CD14-positive monocyte (primary cell): ENCODE data around the gene TOMM40L. TPM values are rescaled to one million over a fixed set of nuclear protein-coding genes. Genes with fewer than 3 reads are reported as not detected.

Experiments
- DNase-seq, 3 donors: peaks; one replicate each; pipeline ENCODE4 v3.0.0-alpha.2; 2011 to 2022
- H2AFZ ChIP-seq: 2 replicates; pipeline ENCODE4 v1.6.0; 2012; ENCODE audit warnings: mild to moderate bottlenecking, low read depth, low read length, inconsistent platforms; ENCODE audit not compliant: insufficient read depth, poor library complexity, severe bottlenecking
- H3K27ac ChIP-seq, 2 donors: 1 replicate in 1 of 2; 2 replicates in 1 of 2; pipeline ENCODE4 v1.5.1; 2012 to 2013; ENCODE audit warnings: low read length in 2 of 2, control low read depth in 1 of 2, inconsistent platforms in 1 of 2, low read depth in 1 of 2, mild to moderate bottlenecking in 1 of 2
- H3K27me3 ChIP-seq, 2 donors: one replicate each; pipeline versions ENCODE4 v1.6.0 to v1.6.1; 2011 to 2013; ENCODE audit warnings: low read length in 2 of 2; ENCODE audit not compliant: control insufficient read depth in 2 of 2, insufficient read depth in 2 of 2
- H3K36me3 ChIP-seq, 2 donors: replicated peaks in 1 of 2; 1 replicate in 1 of 2; 2 replicates in 1 of 2; pipeline versions ENCODE4 v1.5.1 to v1.6.1; 2012 to 2013; ENCODE audit warnings: low read length in 2 of 2, control low read depth in 1 of 2, inconsistent platforms in 1 of 2, mild to moderate bottlenecking in 1 of 2; ENCODE audit not compliant: insufficient read depth in 2 of 2, control insufficient read depth in 1 of 2
- H3K4me1 ChIP-seq, 2 donors: 1 replicate in 1 of 2; 2 replicates in 1 of 2; pipeline versions ENCODE4 v1.5.1 to v1.6.1; 2012 to 2013; ENCODE audit warnings: low read length in 2 of 2, control low read depth in 1 of 2, inconsistent platforms in 1 of 2, mild to moderate bottlenecking in 1 of 2, moderate library complexity in 1 of 2; ENCODE audit not compliant: insufficient read depth in 2 of 2, control insufficient read depth in 1 of 2
- H3K4me2 ChIP-seq: replicated peaks from 2 replicates; pipeline ENCODE3; 2012; ENCODE audit warnings: low read length, moderate library complexity, mild to moderate bottlenecking; ENCODE audit not compliant: poor library complexity, severe bottlenecking; ENCODE audit errors: extremely low read depth
- H3K4me3 ChIP-seq, 3 experiments: fragments of 200-600 bp in 1 of 3; sonication (generic) in 1 of 3; replicated peaks in 1 of 3; 1 replicate in 2 of 3; 2 replicates in 1 of 3; pipeline ENCODE4 v1.5.1; 2011 to 2013; ENCODE audit warnings: low read length in 3 of 3, mild to moderate bottlenecking in 3 of 3, control low read depth in 2 of 3, low read depth in 2 of 3, inconsistent platforms in 1 of 3, moderate library complexity in 1 of 3
- H3K79me2 ChIP-seq: 2 replicates; pipeline ENCODE4 v1.6.0; 2012; ENCODE audit warnings: mild to moderate bottlenecking, control low read depth, inconsistent platforms, low read length, moderate library complexity; ENCODE audit not compliant: insufficient read depth
- H3K9ac ChIP-seq: 2 replicates; pipeline ENCODE4 v1.6.0; 2017; ENCODE audit warnings: low read length, mild to moderate bottlenecking; ENCODE audit not compliant: insufficient read depth, poor library complexity, severe bottlenecking
- H3K9me3 ChIP-seq, 2 donors: replicated peaks in 1 of 2; 1 replicate in 1 of 2; 2 replicates in 1 of 2; pipeline versions ENCODE4 v1.5.1 to v1.6.1; 2012 to 2013; ENCODE audit warnings: low read length in 2 of 2, control low read depth in 1 of 2; ENCODE audit not compliant: control insufficient read depth in 1 of 2, insufficient read depth in 1 of 2
- H4K20me1 ChIP-seq: 2 replicates; pipeline ENCODE4 v1.6.0; 2012; ENCODE audit warnings: mild to moderate bottlenecking, low read length, control low read depth, moderate library complexity; ENCODE audit not compliant: insufficient read depth
- H3K27ac Mint-ChIP-seq, 7 donors: one replicate each; pipeline ENCODE4 v1.8.0; 2020; ENCODE audit warnings: mild to moderate bottlenecking in 7 of 7, mixed read lengths in 7 of 7, moderate library complexity in 6 of 7, inconsistent platforms in 2 of 7
- H3K27me3 Mint-ChIP-seq, 3 donors: one replicate each; pipeline ENCODE4 v1.8.0; 2021 to 2022; ENCODE audit warnings: low read depth in 3 of 3, mild to moderate bottlenecking in 3 of 3, mixed read lengths in 3 of 3, moderate library complexity in 3 of 3, inconsistent platforms in 1 of 3
- H3K36me3 Mint-ChIP-seq, 2 donors: one replicate each; pipeline ENCODE4 v1.8.0; 2020; ENCODE audit warnings: mixed read lengths in 2 of 2, inconsistent platforms in 1 of 2, mild to moderate bottlenecking in 1 of 2
- H3K4me1 Mint-ChIP-seq: one replicate; pipeline ENCODE4 v1.8.0; 2020; ENCODE audit warnings: mild to moderate bottlenecking, mixed read lengths
- H3K4me3 Mint-ChIP-seq, 2 donors: one replicate each; pipeline ENCODE4 v1.8.0; 2020; ENCODE audit warnings: mild to moderate bottlenecking in 2 of 2, mixed read lengths in 2 of 2, moderate library complexity in 1 of 2
- H3K9me3 Mint-ChIP-seq, 7 donors: one replicate each; pipeline ENCODE4 v1.8.0; 2020 to 2022; ENCODE audit warnings: mixed read lengths in 7 of 7, mild to moderate bottlenecking in 6 of 7, moderate library complexity in 6 of 7, inconsistent platforms in 2 of 7
- WGBS: methylation state at CpG from one replicate; pipeline ENCODE4 v1.1.5; 2013; ENCODE audit warnings: missing lambda C conversion rate; ENCODE audit not compliant: insufficient coverage; 5-methylcytosine and 5-hydroxymethylcytosine counted together
- intact Hi-C, 2 donors: fragments of 100-400 bp; cut with micrococcal nuclease; formaldehyde crosslinking; loops; one replicate each; pipeline versions ENCODE4 v1.15.0 to v1.15.1; 2023
- polyA plus RNA-seq, 3 donors: library from polyadenylated mRNA; depleted of rRNA in 1 of 3; unstranded in 2 of 3; stranded (reverse) in 1 of 3; fragments of 300-500 nt in 2 of 3; fragments of >200 nt in 1 of 3; fragmentation: Illumina TruSeq in 2 of 3; gene quantifications; 1 replicate in 2 of 3; 2 replicates in 1 of 3; pipeline ENCODE4 v1.2.3, GENCODE V29; 2012 to 2021
- TF ChIP-seq, protein P1 (sequence below): fragments of 200-600 bp; IDR thresholded peaks from one replicate; pipeline ENCODE4 v1.8.0; 2022; ENCODE audit warnings: antibody characterized with exemption, mild to moderate bottlenecking

Gene TOMM40L
- polyA plus RNA-seq, 3 donors = 3.8 to 31.5 (median 5.2) TPM

DNA sequence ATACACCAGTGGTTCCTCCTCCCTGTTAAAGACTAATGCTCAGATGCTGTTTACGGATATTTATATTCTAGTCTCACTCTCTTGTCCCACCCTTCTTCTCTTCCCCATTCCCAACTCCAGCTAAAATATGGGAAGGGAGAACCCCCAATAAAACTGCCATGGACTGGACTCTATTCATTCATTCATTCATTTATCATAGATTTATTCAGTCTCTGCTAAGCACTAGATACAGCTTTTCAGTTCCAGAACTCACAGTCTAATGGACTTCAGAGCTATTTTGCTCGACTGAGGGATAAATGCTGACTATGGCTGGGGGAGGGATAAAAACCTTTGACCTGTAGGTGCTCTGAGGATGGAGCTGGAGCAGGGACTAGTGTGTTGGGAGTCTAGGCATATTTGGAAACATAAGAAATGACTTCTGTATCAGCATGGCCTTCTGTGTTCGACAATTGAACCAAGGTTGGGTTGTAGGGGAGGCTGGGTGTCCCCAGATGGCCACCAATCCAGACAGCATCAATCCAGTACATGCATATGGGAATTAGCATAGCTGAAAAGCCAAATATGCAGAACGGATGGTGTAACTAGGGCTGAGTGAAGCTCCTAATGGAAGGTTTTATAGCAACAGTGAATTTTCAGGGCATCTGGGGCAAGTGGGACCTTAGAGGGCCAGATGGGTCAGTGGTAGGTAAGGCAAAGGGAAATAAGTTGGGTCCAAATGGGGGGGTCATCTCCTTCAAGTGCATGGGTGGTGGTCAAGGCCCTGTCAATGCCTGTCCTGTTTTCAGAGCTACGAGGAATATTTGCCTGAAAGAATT is 6.6 kb upstream of the TOMM40L start:
- peaks cover 0 to 2% (median 0%) of the 10 kb centered on the region in 7 donors for H3K9me3 Mint-ChIP-seq
- Histone ChIP-seq H3K4me2 (peak overlapping the region; percentile 100), H3K36me3 (peaks cover 26 to 54% of the 10 kb centered on the region in 2 donors), H4K20me1 (peaks cover 71% of the 10 kb centered on the region), H3K9me3 (no peaks in the 10 kb centered on the region), H3K27ac (peak overlapping the region in 1 of 2 donors; percentile 100), H3K4me1 (peaks cover 25 to 36% of the 10 kb centered on the region in 2 donors), H3K79me2 (peaks cover 54% of the 10 kb centered on the region), H3K9ac (no peak overlapping the region), H3K27me3 (no peaks in the 10 kb centered on the region), H2AFZ (no peak overlapping the region), H3K4me3 (no peak overlapping the region)
- DNase-seq = no peak
- H3K27me3 Mint-ChIP-seq = peaks cover 0 to 1% (median 1%) of the 10 kb centered on the region in 3 donors
- H3K4me3 Mint-ChIP-seq = no peak overlapping the region
- TF ChIP-seq, protein P1, sequence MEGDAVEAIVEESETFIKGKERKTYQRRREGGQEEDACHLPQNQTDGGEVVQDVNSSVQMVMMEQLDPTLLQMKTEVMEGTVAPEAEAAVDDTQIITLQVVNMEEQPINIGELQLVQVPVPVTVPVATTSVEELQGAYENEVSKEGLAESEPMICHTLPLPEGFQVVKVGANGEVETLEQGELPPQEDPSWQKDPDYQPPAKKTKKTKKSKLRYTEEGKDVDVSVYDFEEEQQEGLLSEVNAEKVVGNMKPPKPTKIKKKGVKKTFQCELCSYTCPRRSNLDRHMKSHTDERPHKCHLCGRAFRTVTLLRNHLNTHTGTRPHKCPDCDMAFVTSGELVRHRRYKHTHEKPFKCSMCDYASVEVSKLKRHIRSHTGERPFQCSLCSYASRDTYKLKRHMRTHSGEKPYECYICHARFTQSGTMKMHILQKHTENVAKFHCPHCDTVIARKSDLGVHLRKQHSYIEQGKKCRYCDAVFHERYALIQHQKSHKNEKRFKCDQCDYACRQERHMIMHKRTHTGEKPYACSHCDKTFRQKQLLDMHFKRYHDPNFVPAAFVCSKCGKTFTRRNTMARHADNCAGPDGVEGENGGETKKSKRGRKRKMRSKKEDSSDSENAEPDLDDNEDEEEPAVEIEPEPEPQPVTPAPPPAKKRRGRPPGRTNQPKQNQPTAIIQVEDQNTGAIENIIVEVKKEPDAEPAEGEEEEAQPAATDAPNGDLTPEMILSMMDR = no peak
- H3K27ac Mint-ChIP-seq = peak overlapping the region; percentile 20 to 100 (median 100)
- intact Hi-C loops = no loop called here
- WGBS = 97% methylated on average over 3 of the region's 5 CpGs
- H3K4me1 Mint-ChIP-seq = peaks cover 60% of the 10 kb centered on the region
- peaks cover 61 to 65% of the 10 kb centered on the region in 2 donors for H3K36me3 Mint-ChIP-seq

DNA sequence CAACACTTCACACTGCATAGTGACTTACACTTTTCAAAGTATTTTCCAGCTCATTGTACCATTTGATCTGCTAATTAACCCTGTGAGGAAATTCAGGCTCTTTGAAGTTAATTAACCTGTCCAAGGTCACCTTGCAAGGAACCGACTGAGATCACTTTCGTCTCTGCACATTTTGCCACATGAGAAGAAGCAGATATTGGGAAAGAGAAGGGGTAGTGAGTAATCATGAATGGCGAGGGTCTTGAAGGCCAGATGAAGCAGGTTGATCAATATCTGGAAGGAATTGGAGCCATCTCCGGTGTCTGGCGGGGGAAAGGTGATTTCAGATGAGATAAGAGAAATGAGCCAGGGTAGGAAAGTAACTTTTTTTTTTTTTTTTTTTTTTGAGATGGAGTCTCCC is 5.9 kb upstream of the TOMM40L start:
- WGBS = 93% methylated on average over 3 of the region's 5 CpGs
- no peak overlapping the region for H2AFZ ChIP-seq
- DNase-seq = no peak
- Mint-ChIP-seq H3K36me3 (peaks cover 61 to 66% of the 10 kb centered on the region in 2 donors), H3K4me1 (peaks cover 62% of the 10 kb centered on the region), H3K27me3 (peaks cover 0 to 1% (median 1%) of the 10 kb centered on the region in 3 donors), H3K27ac (peak overlapping the region in 5 of 7 donors; percentile 15 to 100 (median 60)), H3K9me3 (peaks cover 0 to 2% (median 0%) of the 10 kb centered on the region in 7 donors), H3K4me3 (no peak overlapping the region)
- H3K9me3 ChIP-seq = no peaks in the 10 kb centered on the region
- H3K9ac ChIP-seq = no peak overlapping the region
- H4K20me1 ChIP-seq = peaks cover 71% of the 10 kb centered on the region
- peaks cover 47% of the 10 kb centered on the region for H3K79me2 ChIP-seq
- peaks cover 26 to 57% of the 10 kb centered on the region in 2 donors for H3K36me3 ChIP-seq
- no peaks in the 10 kb centered on the region for H3K27me3 ChIP-seq
- H3K4me2 ChIP-seq = no peak overlapping the region
- intact Hi-C loops = no loop called here
- peaks cover 20 to 37% of the 10 kb centered on the region in 2 donors for H3K4me1 ChIP-seq
- TF ChIP-seq, protein P1 = no peak
- peak overlapping the region in 1 of 2 donors; percentile 13 for H3K27ac ChIP-seq
- H3K4me3 ChIP-seq = no peak overlapping the region
